Panc1 (cell line): ENCODE data around the gene HNRNPLL. TPM values are rescaled to one million over a fixed set of nuclear protein-coding genes. Genes with fewer than 3 reads are reported as not detected.
A peak's percentile ranks its signal among the peaks of the same experiment; 100 is the strongest.

Source experiments
- ATAC-seq: fragments of 200-7000 bp; cut with Tn5 transposase; 2 replicates; pipeline ENCODE4 v1.9.1; 2020; ENCODE audit warnings: mild to moderate bottlenecking, moderate library complexity
- Bru-seq: library from RNA; stranded (reverse); fragments of 400-500 nt; gene quantifications from one replicate; lab custom pipeline; 2021; lab: Mats Ljungman, UMichigan
- BruChase-seq, 2 experiments: library from RNA; stranded (reverse); fragments of 400-500 nt; gene quantifications; one replicate each; lab custom pipeline; 2021; lab: Mats Ljungman, UMichigan
- BruUV-seq: library from RNA; stranded (reverse); fragments of 400-500 nt; replicated peaks from 2 replicates; lab custom pipeline; 2021; lab: Mats Ljungman, UMichigan
- CTCF ChIA-PET: fragments of 300-600 bp; sonication (Branson Sonifier 250); formaldehyde crosslinking; loops from one replicate; lab custom pipeline; 2022; ENCODE audit warnings: antibody characterized with exemption; lab: Charles Lee
- POLR2A ChIA-PET: fragments of 300-600 bp; sonication (Branson Sonifier 250); formaldehyde crosslinking; loops from one replicate; lab custom pipeline; 2022; ENCODE audit warnings: antibody characterized with exemption; lab: Charles Lee
- DNase-seq: peaks from one replicate; pipeline ENCODE4 v3.0.0-alpha.2; 2010; ENCODE audit warnings: low read depth, low spot score
- H3K27ac ChIP-seq: 2 replicates; pipeline ENCODE4 v1.5.1; 2011; ENCODE audit warnings: mild to moderate bottlenecking, low read length, inconsistent platforms
- H3K27me3 ChIP-seq: fragments of 200-500 bp; sonication (Bioruptor generic); 2 replicates; pipeline ENCODE4 v1.6.0; 2014; ENCODE audit warnings: low read length, inconsistent platforms; ENCODE audit not compliant: control insufficient read depth, insufficient read depth
- H3K36me3 ChIP-seq: fragments of 200-500 bp; sonication (Bioruptor generic); 2 replicates; pipeline ENCODE4 v1.5.1; 2014; ENCODE audit warnings: inconsistent platforms, mild to moderate bottlenecking, low read length, moderate library complexity; ENCODE audit not compliant: control insufficient read depth, insufficient read depth
- H3K4me1 ChIP-seq: 2 replicates; pipeline ENCODE4 v1.5.1; 2011; ENCODE audit warnings: inconsistent platforms, mild to moderate bottlenecking, low read length, moderate library complexity; ENCODE audit not compliant: control insufficient read depth, insufficient read depth
- H3K4me3 ChIP-seq, 2 experiments: 2 replicates each; pipeline ENCODE4 v1.5.1; 2011 to 2012; ENCODE audit warnings: low read depth in 2 of 2, low read length in 2 of 2, mild to moderate bottlenecking in 2 of 2, inconsistent platforms in 1 of 2, moderate library complexity in 1 of 2
- H3K9me3 ChIP-seq: fragments of 200-500 bp; sonication (Bioruptor generic); 2 replicates; pipeline ENCODE4 v1.5.1; 2014; ENCODE audit warnings: low read depth, mild to moderate bottlenecking, inconsistent platforms, low read length, moderate library complexity; ENCODE audit not compliant: control insufficient read depth, insufficient read depth
- CTCF ChIP-seq: fragments of 450-650 bp; IDR thresholded peaks from 2 replicates; pipeline ENCODE4 v1.5.1; 2017; ENCODE audit warnings: mild to moderate bottlenecking
- POLR2AphosphoS5 ChIP-seq: IDR thresholded peaks from 2 replicates; pipeline ENCODE4 v1.6.1; 2012; ENCODE audit warnings: mild to moderate bottlenecking, low read depth, low read length, moderate library complexity
- REST ChIP-seq, 2 experiments: IDR thresholded peaks; 2 replicates each; pipeline ENCODE4 v1.6.1; 2011 to 2012; ENCODE audit warnings: low read depth in 2 of 2, control low read depth in 1 of 2, low read length in 1 of 2, mild to moderate bottlenecking in 1 of 2, moderate library complexity in 1 of 2; ENCODE audit not compliant: insufficient read depth in 1 of 2
- SIN3A ChIP-seq: IDR thresholded peaks from 2 replicates; pipeline ENCODE4 v1.6.1; 2012; ENCODE audit warnings: low read depth, mild to moderate bottlenecking, low read length, moderate library complexity, borderline replicate concordance; ENCODE audit not compliant: insufficient read depth
- TCF7L2 ChIP-seq: IDR thresholded peaks from 2 replicates; pipeline ENCODE4 v1.6.1; 2011; ENCODE audit warnings: mild to moderate bottlenecking, low read depth, low read length, inconsistent platforms
- in situ Hi-C: cut with HindIII; loops from 2 replicates; pipeline ENCODE4 v1.10.0; 2016; ENCODE audit warnings: low sequenced_read_pairs, low pct_unique_long_range_greater_than_20kb
- intact Hi-C: fragments of 100-400 bp; cut with micrococcal nuclease; formaldehyde crosslinking; loops from one replicate; pipeline ENCODE4 v1.10.0; 2022; ENCODE audit not compliant: unreplicated experiment
- long read RNA-seq: library from polyadenylated mRNA; unstranded; transcript quantifications from one replicate; pipeline ENCODE4 v2.0.0, GENCODE V29; 2021; ENCODE audit not compliant: unreplicated experiment
- polyA plus RNA-seq: library from polyadenylated mRNA; unstranded; fragments of >200 nt; gene quantifications from one replicate; pipeline ENCODE4 v1.2.1, GENCODE V29; 2012; ENCODE audit warnings: missing spikeins; ENCODE audit not compliant: insufficient read length
- total RNA-seq: library from RNA; stranded (reverse); gene quantifications from one replicate; pipeline ENCODE4 v1.2.1, GENCODE V29; 2021; ENCODE audit not compliant: unreplicated experiment

The HNRNPLL gene
- total RNA-seq (69.8 TPM), Bru-seq, nascent RNA (percentile 98 among the genes with signal in this experiment), BruChase-seq, experiment 1, labeled RNA remaining after a 2-hour chase (percentile 96 among the genes with signal in this experiment), BruChase-seq, experiment 2, labeled RNA remaining after a 6-hour chase (percentile 94 among the genes with signal in this experiment)
- 25.6 TPM for polyA plus RNA-seq
- long read RNA-seq, full-length matches to known transcripts: 124 of 157 reads
- long read RNA-seq, partial matches to known transcripts: 13 of 157 reads
- long read RNA-seq, other reads (novel, unspliced or antisense): 20 of 157 reads

GRCh38 chr2:38602732-38603401 is at the start of gene HNRNPLL:
HNRNPLL (minus strand) TSS chr2:38602928; CDS start chr2:38602626, 302 bp downstream.
- H3K27me3 ChIP-seq: no peaks in the 10 kb centered on the region
- in situ Hi-C loops: no loop called here
- peaks cover 38% of the 10 kb centered on the region for H3K4me1 ChIP-seq
- DNase-seq (peak; percentile 70), ATAC-seq (peak; percentile 92)
- BruUV-seq: no TSS peak
- TF ChIP-seq CTCF: no peak
- no peak; the same call in 1 of the 2 replicates for TF ChIP-seq SIN3A
- TF ChIP-seq POLR2AphosphoS5: peak; percentile 92
- TF ChIP-seq TCF7L2: peak; percentile 99
- TF ChIP-seq REST (IDR thresholded peaks at IDR 0.05; ENCODE audit: insufficient read depth in 1 of 2, low read depth in 2 of 2, low read length in 1 of 2): peak in 1 of 2 experiments; percentile 58; a peak in 1 of 4 replicates
- H3K36me3 ChIP-seq: peaks cover 5% of the 10 kb centered on the region; the same call in 1 of the 2 replicates
- CTCF ChIA-PET: interaction anchor here (0.6 to 1.2 kb wide), 2 partner anchors 21 to 102 kb away, joined by 3 to 4 read pairs; no protein-coding TSS in a partner anchor
- no peaks in the 10 kb centered on the region for H3K9me3 ChIP-seq
- H3K27ac ChIP-seq: peak within 1 kb of the TSS; percentile 92
- POLR2A ChIA-PET: interaction anchor here (0.5 kb wide), 1 partner anchor 71 kb away, joined by 5 read pairs; no protein-coding TSS in a partner anchor
- peak within 1 kb of the TSS; percentile 85 to 88 for H3K4me3 ChIP-seq
- intact Hi-C loops: loop anchor here (5.0 kb wide), 1 partner anchor 64 kb away; the partner anchor contains the start of gene GALM

- no peak for TF ChIP-seq POLR2AphosphoS5
- no peak for TF ChIP-seq TCF7L2
- no peak for TF ChIP-seq CTCF
- no peak for TF ChIP-seq REST (IDR thresholded peaks at IDR 0.05; ENCODE audit: insufficient read depth in 1 of 2, low read depth in 2 of 2, low read length in 1 of 2)
- TF ChIP-seq SIN3A: no peak
- POLR2A ChIA-PET: interaction anchor here (0.6 kb wide), 1 partner anchor 101 kb away, joined by 3 read pairs; no protein-coding TSS in a partner anchor
Measured at GRCh38 chr2:38650717-38651116, 48.0 kb upstream of the HNRNPLL start.

More at GRCh38 chr2:38650717-38651116, 48.0 kb upstream of the HNRNPLL start:
- CTCF ChIA-PET: interaction anchor here (0.6 kb wide), 1 partner anchor 68 kb away, joined by 8 read pairs; no protein-coding TSS in a partner anchor
- DNase-seq (no peak), ATAC-seq (0 out of 2 replicates have a peak, but pooled peaks have one; percentile 14)
- H3K4me3 ChIP-seq: no peak overlapping the region
- in situ Hi-C loops: no loop called here
- peak overlapping the region; percentile 55 for H3K27ac ChIP-seq
- no TSS peak for BruUV-seq
- H3K4me1 ChIP-seq: peaks cover 20% of the 10 kb centered on the region; the same call in 1 of the 2 replicates
- no peaks in the 10 kb centered on the region for H3K9me3 ChIP-seq
- H3K36me3 ChIP-seq: no peaks in the 10 kb centered on the region
- H3K27me3 ChIP-seq: no peaks in the 10 kb centered on the region
- intact Hi-C loops: no loop called here
